Hepatocyte (in vitro differentiated cells): ENCODE data around the gene CSF1R. TPM values are rescaled to one million over a fixed set of nuclear protein-coding genes. Genes with fewer than 3 reads are reported as not detected.

Experiments
- DNase-seq: peaks from one replicate; pipeline ENCODE4 v3.0.0-alpha.2; 2016; ENCODE audit warnings: low spot score
- H2AFZ ChIP-seq: fragments of 200-600 bp; sonication (generic); 2 replicates; pipeline ENCODE4 v1.6.0; 2016; ENCODE audit warnings: antibody characterized with exemption, mild to moderate bottlenecking
- H3K27ac ChIP-seq: fragments of 200-600 bp; sonication (generic); 2 replicates; pipeline ENCODE4 v1.5.1; 2016; ENCODE audit warnings: mild to moderate bottlenecking
- H3K27me3 ChIP-seq: fragments of 200-600 bp; sonication (generic); 2 replicates; pipeline ENCODE4 v1.6.1; 2016
- H3K36me3 ChIP-seq: fragments of 200-600 bp; sonication (generic); replicated peaks from 2 replicates; pipeline ENCODE4 v1.5.1; 2016; ENCODE audit warnings: low read depth; ENCODE audit not compliant: insufficient read depth
- H3K4me1 ChIP-seq: fragments of 200-600 bp; sonication (generic); 2 replicates; pipeline ENCODE4 v1.5.1; 2016; ENCODE audit warnings: mild to moderate bottlenecking, moderate library complexity; ENCODE audit not compliant: insufficient read depth
- H3K4me2 ChIP-seq: fragments of 200-600 bp; sonication (generic); 2 replicates; pipeline ENCODE4 v1.6.0; 2016
- H3K4me3 ChIP-seq: fragments of 200-600 bp; sonication (generic); 2 replicates; pipeline ENCODE4 v1.5.1; 2016; ENCODE audit warnings: mild to moderate bottlenecking
- H3K79me2 ChIP-seq: fragments of 200-600 bp; sonication (generic); 2 replicates; pipeline ENCODE4 v1.6.0; 2017; ENCODE audit warnings: mild to moderate bottlenecking
- H3K9me2 ChIP-seq: fragments of 200-600 bp; sonication (generic); replicated peaks from 2 replicates; pipeline ENCODE4 v1.6.0; 2017; ENCODE audit warnings: mild to moderate bottlenecking; ENCODE audit not compliant: insufficient read depth
- H3K9me3 ChIP-seq: fragments of 200-600 bp; sonication (generic); 2 replicates; pipeline ENCODE4 v1.5.1; 2016; ENCODE audit warnings: low read depth, mild to moderate bottlenecking
- H4K20me1 ChIP-seq: fragments of 200-600 bp; sonication (generic); 2 replicates; pipeline ENCODE4 v1.6.0; 2016; ENCODE audit warnings: mild to moderate bottlenecking; ENCODE audit not compliant: insufficient read depth, poor library complexity, severe bottlenecking
- EZH2 ChIP-seq: fragments of 200-600 bp; sonication (generic); IDR thresholded peaks from 2 replicates; pipeline ENCODE4 v1.6.1; 2016; ENCODE audit warnings: antibody characterized with exemption, mild to moderate bottlenecking, borderline replicate concordance
- EZH2phosphoT487 ChIP-seq: fragments of 200-600 bp; sonication (generic); IDR thresholded peaks from one replicate; pipeline ENCODE4 v1.6.1; 2018; ENCODE audit warnings: antibody characterized with exemption, mild to moderate bottlenecking, low read depth, moderate library complexity; ENCODE audit not compliant: unreplicated experiment, severe bottlenecking
- WGBS: methylation state at CpG from one replicate; pipeline ENCODE4 v1.1.6; 2016; ENCODE audit warnings: low lambda C conversion rate; ENCODE audit errors: missing lambda C conversion rate; 5-methylcytosine and 5-hydroxymethylcytosine counted together
- polyA plus RNA-seq: library from polyadenylated mRNA; unstranded; fragments of >200 nt; fragmentation: Nextera tagmentation; extraction: Ambion mirVana; gene quantifications from 2 replicates; pipeline ENCODE4 v1.2.1, GENCODE V29; 2016
- total RNA-seq: library from RNA; depleted of rRNA; stranded (reverse); fragments of >200 nt; gene quantifications from 2 replicates; pipeline ENCODE4 v1.2.3, GENCODE V29; 2014
- TF ChIP-seq, protein P1 (sequence below): fragments of 200-600 bp; sonication (generic); IDR thresholded peaks from 2 replicates; pipeline ENCODE4 v1.5.1; 2016; ENCODE audit warnings: antibody characterized with exemption, mild to moderate bottlenecking; ENCODE audit not compliant: poor library complexity

CSF1R gene
- total and polyA plus RNA-seq, 2 experiments from 2014 or later = 3.6 to 4.7 TPM

DNA sequence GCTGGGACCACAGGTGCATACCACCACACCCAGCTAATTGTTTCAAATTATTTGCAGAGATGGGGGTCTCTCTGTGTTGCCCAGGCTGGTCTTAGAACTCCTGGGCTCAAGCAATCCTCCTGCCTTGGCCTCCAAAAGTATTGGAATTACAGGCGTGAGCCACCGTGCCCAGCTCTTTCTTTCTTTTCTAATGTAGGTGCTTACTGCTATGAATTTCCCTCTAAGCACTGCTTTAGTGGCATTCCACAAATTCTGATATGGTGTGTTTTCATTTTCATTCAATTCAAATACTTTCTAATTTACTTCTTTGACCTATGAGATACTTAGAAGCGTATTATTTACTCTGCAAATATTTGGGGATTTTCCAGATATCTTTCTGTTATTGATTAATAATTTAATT is 70.9 kb downstream of the CSF1R start:
- DNase-seq = no peak
- peaks cover 19% of the 10 kb centered on the region for H3K79me2 ChIP-seq
- peaks cover 4% of the 10 kb centered on the region for H3K36me3 ChIP-seq
- H3K4me1 ChIP-seq = no peaks in the 10 kb centered on the region
- H4K20me1 ChIP-seq = no peaks in the 10 kb centered on the region
- H2AFZ ChIP-seq = no peak overlapping the region
- TF ChIP-seq, protein P1, sequence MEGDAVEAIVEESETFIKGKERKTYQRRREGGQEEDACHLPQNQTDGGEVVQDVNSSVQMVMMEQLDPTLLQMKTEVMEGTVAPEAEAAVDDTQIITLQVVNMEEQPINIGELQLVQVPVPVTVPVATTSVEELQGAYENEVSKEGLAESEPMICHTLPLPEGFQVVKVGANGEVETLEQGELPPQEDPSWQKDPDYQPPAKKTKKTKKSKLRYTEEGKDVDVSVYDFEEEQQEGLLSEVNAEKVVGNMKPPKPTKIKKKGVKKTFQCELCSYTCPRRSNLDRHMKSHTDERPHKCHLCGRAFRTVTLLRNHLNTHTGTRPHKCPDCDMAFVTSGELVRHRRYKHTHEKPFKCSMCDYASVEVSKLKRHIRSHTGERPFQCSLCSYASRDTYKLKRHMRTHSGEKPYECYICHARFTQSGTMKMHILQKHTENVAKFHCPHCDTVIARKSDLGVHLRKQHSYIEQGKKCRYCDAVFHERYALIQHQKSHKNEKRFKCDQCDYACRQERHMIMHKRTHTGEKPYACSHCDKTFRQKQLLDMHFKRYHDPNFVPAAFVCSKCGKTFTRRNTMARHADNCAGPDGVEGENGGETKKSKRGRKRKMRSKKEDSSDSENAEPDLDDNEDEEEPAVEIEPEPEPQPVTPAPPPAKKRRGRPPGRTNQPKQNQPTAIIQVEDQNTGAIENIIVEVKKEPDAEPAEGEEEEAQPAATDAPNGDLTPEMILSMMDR = no peak
- TF ChIP-seq EZH2phosphoT487 (no peak), EZH2 (no peak)
- no peak overlapping the region for H3K4me2 ChIP-seq
- peaks cover 7% of the 10 kb centered on the region for H3K9me3 ChIP-seq
- H3K9me2 ChIP-seq = no peaks in the 10 kb centered on the region
- no peak overlapping the region for H3K27ac ChIP-seq
- WGBS = 99% methylated on average over 3 of the region's 3 CpGs
- H3K27me3 ChIP-seq = no peaks in the 10 kb centered on the region
- H3K4me3 ChIP-seq = no peak overlapping the region

DNA sequence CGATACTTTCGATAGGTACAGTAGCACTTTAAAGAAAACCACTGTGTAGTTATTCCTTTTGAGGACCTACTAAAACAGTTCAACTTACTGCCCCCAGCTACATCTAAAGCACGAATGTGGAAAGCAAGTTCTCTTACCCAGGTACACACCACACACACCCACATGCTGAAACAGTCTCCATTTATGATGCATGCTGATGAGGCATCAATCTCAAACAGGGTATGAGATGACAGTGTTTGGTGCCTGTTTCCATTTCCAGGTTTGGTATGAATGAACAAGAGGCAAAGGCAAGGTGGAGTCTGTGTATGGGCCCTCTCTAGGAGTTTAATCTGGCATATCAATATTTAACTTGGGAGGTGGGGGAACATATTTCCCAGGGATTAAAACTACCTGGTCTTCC is 71.9 kb downstream of the CSF1R start:
- peaks cover 20% of the 10 kb centered on the region for H3K79me2 ChIP-seq
- peaks cover 4% of the 10 kb centered on the region for H3K36me3 ChIP-seq
- no peaks in the 10 kb centered on the region for H3K27me3 ChIP-seq
- H3K9me2 ChIP-seq = no peaks in the 10 kb centered on the region
- 96% methylated on average over 3 of the region's 3 CpGs for WGBS
- H3K4me2 ChIP-seq = no peak overlapping the region
- no peak overlapping the region for H3K4me3 ChIP-seq
- DNase-seq = no peak
- TF ChIP-seq EZH2phosphoT487 (no peak), EZH2 (no peak)
- TF ChIP-seq, protein P1 = no peak
- H3K9me3 ChIP-seq = peaks cover 7% of the 10 kb centered on the region
- no peak overlapping the region for H2AFZ ChIP-seq
- no peak overlapping the region for H3K27ac ChIP-seq
- H3K4me1 ChIP-seq = no peaks in the 10 kb centered on the region
- no peaks in the 10 kb centered on the region for H4K20me1 ChIP-seq

- H3K4me1 ChIP-seq = peaks cover 4% of the 10 kb centered on the region
- TF ChIP-seq, protein P1 = no peak
- no peak for TF ChIP-seq EZH2
- TF ChIP-seq EZH2phosphoT487 = no peak
- H3K4me3 ChIP-seq = no peak overlapping the region
- no peaks in the 10 kb centered on the region for H3K27me3 ChIP-seq
- no peak overlapping the region for H3K4me2 ChIP-seq
- no peak overlapping the region for H3K27ac ChIP-seq
- H2AFZ ChIP-seq = no peak overlapping the region
- DNase-seq = no peak
- H3K9me3 ChIP-seq = peaks cover 7% of the 10 kb centered on the region
- no peaks in the 10 kb centered on the region for H4K20me1 ChIP-seq
- peaks cover 4% of the 10 kb centered on the region for H3K36me3 ChIP-seq
- WGBS = 95% methylated on average over 4 of the region's 4 CpGs
- H3K9me2 ChIP-seq = no peaks in the 10 kb centered on the region
- H3K79me2 ChIP-seq = peaks cover 23% of the 10 kb centered on the region
Observed at GRCh38 chr5:150013931-150014330, 72.4 kb downstream of the CSF1R start.
